ENCODE measurements around the gene APCDD1L. TPM values are rescaled to one million over a fixed set of nuclear protein-coding genes. Genes with fewer than 3 reads are reported as not detected.
A peak's percentile ranks its signal among the peaks of the same experiment; 100 is the strongest.

The APCDD1L gene
- total RNA-seq, 1 experiment from 2014 or later = not detected

GRCh38 chr20:58547623-58548475 lies 32.6 kb upstream of the APCDD1L start:
- H3K4me1 Mint-ChIP-seq (ENCODE audit: low read depth, unreplicated experiment) = no peaks in the 10 kb centered on the region
- ChIA-PET CTCF (no interaction called here), POLR2A (no interaction called here)
- no TSS peak for BruUV-seq (replicated peaks)
- peaks cover 17% of the 10 kb centered on the region for H3K27me3 Mint-ChIP-seq (ENCODE audit: insufficient read depth, unreplicated experiment)
- peak in 1 of 2 experiments; percentile 6 for DNase-seq
- H3K4me3 Mint-ChIP-seq (ENCODE audit: unreplicated experiment) = no peak overlapping the region
- TF ChIP-seq CTCF (IDR thresholded peaks at IDR 0.05; ENCODE audit: insufficient read depth in 1 of 2, low read depth in 1 of 2, low read length in 1 of 2, severe bottlenecking in 1 of 2, unreplicated experiment in 1 of 2) = no peak
- no peaks in the 10 kb centered on the region; the same call in 1 of the 2 replicates for H3K27me3 ChIP-seq (replicated peaks; ENCODE audit: control insufficient read depth, insufficient read depth, low read length)
- peaks cover 5% of the 10 kb centered on the region; the same call in 1 of the 2 replicates for H3K9me3 ChIP-seq
- H3K36me3 Mint-ChIP-seq (ENCODE audit: insufficient read depth, unreplicated experiment) = no peaks in the 10 kb centered on the region
- H3K4me3 ChIP-seq (ENCODE audit: low read depth, low read length) = no peak overlapping the region
- intact Hi-C loops (cut with micrococcal nuclease; ENCODE audit: unreplicated experiment) = no loop called here
- no peaks in the 10 kb centered on the region for H3K4me1 ChIP-seq
- H3K27ac Mint-ChIP-seq (ENCODE audit: unreplicated experiment) = no peak overlapping the region
- H3K9me3 Mint-ChIP-seq (ENCODE audit: unreplicated experiment) = no peaks in the 10 kb centered on the region
- H3K36me3 ChIP-seq (ENCODE audit: control insufficient read depth, insufficient read depth, low read length) = no peaks in the 10 kb centered on the region

GRCh38 chr20:58546756-58547622 lies 31.8 kb upstream of the APCDD1L start:
- Mint-ChIP-seq H3K27ac (ENCODE audit: unreplicated experiment) (no peak overlapping the region), H3K4me3 (ENCODE audit: unreplicated experiment) (no peak overlapping the region), H3K27me3 (ENCODE audit: insufficient read depth, unreplicated experiment) (peaks cover 11% of the 10 kb centered on the region)

More at GRCh38 chr20:58546756-58547622, 31.8 kb upstream of the APCDD1L start:
- Histone ChIP-seq H3K4me1 (no peaks in the 10 kb centered on the region), H3K9me3 (peaks cover 5% of the 10 kb centered on the region; the same call in 1 of the 2 replicates), H3K36me3 (ENCODE audit: control insufficient read depth, insufficient read depth, low read length) (no peaks in the 10 kb centered on the region), H3K4me3 (ENCODE audit: low read depth, low read length) (no peak overlapping the region), H3K27me3 (replicated peaks; ENCODE audit: control insufficient read depth, insufficient read depth, low read length) (no peaks in the 10 kb centered on the region; the same call in 1 of the 2 replicates)
- intact Hi-C loops (cut with micrococcal nuclease; ENCODE audit: unreplicated experiment) = no loop called here
- peak in 1 of 2 experiments; percentile 33 for DNase-seq
- no peaks in the 10 kb centered on the region for H3K36me3 Mint-ChIP-seq (ENCODE audit: insufficient read depth, unreplicated experiment)
- POLR2A ChIA-PET = no interaction called here
- no peak for TF ChIP-seq CTCF (IDR thresholded peaks at IDR 0.05; ENCODE audit: insufficient read depth in 1 of 2, low read depth in 1 of 2, low read length in 1 of 2, severe bottlenecking in 1 of 2, unreplicated experiment in 1 of 2)
- H3K9me3 Mint-ChIP-seq (ENCODE audit: unreplicated experiment) = no peaks in the 10 kb centered on the region
- no TSS peak for BruUV-seq (replicated peaks)
- CTCF ChIA-PET = no interaction called here
- H3K4me1 Mint-ChIP-seq (ENCODE audit: low read depth, unreplicated experiment) = no peaks in the 10 kb centered on the region
